Sigmoid colon (tissue), 7 donors: ENCODE data around the gene NAA50. TPM values are rescaled to one million over a fixed set of nuclear protein-coding genes. Genes with fewer than 3 reads are reported as not detected.

Source experiments
- DNase-seq: peaks from one replicate; pipeline ENCODE4 v3.0.0-alpha.2; 2019
- H3K27ac ChIP-seq, 4 donors: fragments of 200-600 bp; sonication (generic); one replicate each; pipeline ENCODE4 v1.5.1; 2016 to 2019; ENCODE audit warnings: mild to moderate bottlenecking in 1 of 4
- H3K27me3 ChIP-seq, 3 donors: fragments of 200-600 bp; sonication (generic); one replicate each; pipeline ENCODE4 v1.5.1; 2019; ENCODE audit warnings: mild to moderate bottlenecking in 1 of 3
- H3K36me3 ChIP-seq, 4 donors: fragments of 200-600 bp; sonication (generic); one replicate each; pipeline ENCODE4 v1.5.1; 2016 to 2019
- H3K4me1 ChIP-seq, 4 donors: fragments of 200-600 bp; sonication (generic); one replicate each; pipeline ENCODE4 v1.5.1; 2017 to 2019
- H3K4me3 ChIP-seq, 4 donors: fragments of 200-600 bp; sonication (generic); one replicate each; pipeline ENCODE4 v1.5.1; 2017 to 2019; ENCODE audit warnings: mild to moderate bottlenecking in 2 of 4, moderate library complexity in 1 of 4
- H3K9me3 ChIP-seq, 4 donors: fragments of 200-600 bp in 3 of 4; sonication (generic) in 3 of 4; one replicate each; pipeline versions ENCODE4 v1.5.1 to v1.6.1; 2013 to 2019
- CTCF ChIP-seq, 4 experiments: fragments of 450-650 bp in 3 of 4; fragments of 200-600 bp in 1 of 4; IDR thresholded peaks; one replicate each; pipeline ENCODE4 v1.5.1; 2016 to 2019; ENCODE audit warnings: antibody characterized with exemption in 4 of 4, mild to moderate bottlenecking in 3 of 4, moderate library complexity in 2 of 4
- EP300 ChIP-seq, 4 donors: sonication (generic); formaldehyde crosslinking; IDR thresholded peaks; one replicate each; pipeline ENCODE4 v1.6.1; 2017; ENCODE audit warnings: antibody characterized with exemption in 4 of 4
- POLR2A ChIP-seq, 2 donors: fragments of 450-650 bp; IDR thresholded peaks; one replicate each; pipeline ENCODE4 v1.6.1; 2016; ENCODE audit warnings: antibody characterized with exemption in 2 of 2, mild to moderate bottlenecking in 2 of 2, moderate library complexity in 2 of 2
- POLR2AphosphoS5 ChIP-seq, 4 donors: sonication (generic); formaldehyde crosslinking; IDR thresholded peaks; one replicate each; pipeline ENCODE4 v1.6.1; 2017; ENCODE audit warnings: antibody characterized with exemption in 4 of 4
- WGBS, 2 donors: extraction: QIAGEN DNeasy Blood & Tissue Kit; methylation state at CpG; one replicate each; pipeline ENCODE4 v1.1.7; 2013; 5-methylcytosine and 5-hydroxymethylcytosine counted together
- intact Hi-C: fragments of 100-400 bp; cut with DNase I; formaldehyde crosslinking; loops from one replicate; pipeline ENCODE4 v1.15.1; 2023
- polyA plus RNA-seq, 3 donors: library from polyadenylated mRNA; stranded (reverse); fragments of 200-250 nt; gene quantifications; one replicate each; pipeline ENCODE4 v1.2.3, GENCODE V29; 2013
- total RNA-seq, 4 donors: library from RNA; depleted of rRNA; stranded (reverse); fragments of >200 nt; gene quantifications; one replicate each; pipeline ENCODE4 v1.1.0, GENCODE V29; 2016
- donor health status: healthy with polysubstance abuse.
- donor health status: Bipolar disorder and iron deficiency.
- donor health status: healthy.

NAA50 gene
- total and polyA plus RNA-seq, 7 donors = 29.4 to 89.9 (median 64.1) TPM

- DNase-seq = no peak
- no peaks in the 10 kb centered on the region for H3K9me3 ChIP-seq
- H3K27me3 ChIP-seq = no peaks in the 10 kb centered on the region
- peaks cover 0 to 15% (median 6%) of the 10 kb centered on the region in 4 donors for H3K4me1 ChIP-seq
- no peaks in the 10 kb centered on the region for H3K36me3 ChIP-seq
- H3K27ac ChIP-seq = no peak overlapping the region
- intact Hi-C loops = no loop called here
- H3K4me3 ChIP-seq = no peak overlapping the region
- TF ChIP-seq CTCF (IDR thresholded peaks at IDR 0.05) = no peak
- no peak for TF ChIP-seq POLR2A (IDR thresholded peaks at IDR 0.05)
- no peak for TF ChIP-seq POLR2AphosphoS5 (IDR thresholded peaks at IDR 0.05)
- TF ChIP-seq EP300 (IDR thresholded peaks at IDR 0.05) = no peak
These were observed 25.9 kb upstream of the NAA50 start for GRCh38 chr3:113771993-113772392.

GRCh38 chr3:113769551-113769950 is 23.5 kb upstream of the NAA50 start:
- no peak overlapping the region for H3K4me3 ChIP-seq
- H3K4me1 ChIP-seq = peaks cover 0 to 15% (median 6%) of the 10 kb centered on the region in 4 donors
- H3K27ac ChIP-seq = no peak overlapping the region
- no peaks in the 10 kb centered on the region for H3K36me3 ChIP-seq
- TF ChIP-seq POLR2AphosphoS5 (IDR thresholded peaks at IDR 0.05) (no peak), CTCF (IDR thresholded peaks at IDR 0.05) (no peak), POLR2A (IDR thresholded peaks at IDR 0.05) (no peak), EP300 (IDR thresholded peaks at IDR 0.05) (no peak)
- H3K9me3 ChIP-seq = no peaks in the 10 kb centered on the region
- DNase-seq = no peak
- intact Hi-C loops = no loop called here
- no peaks in the 10 kb centered on the region for H3K27me3 ChIP-seq

GRCh38 chr3:113764698-113765097 is 18.6 kb upstream of the NAA50 start:
- intact Hi-C loops = no loop called here
- no peak overlapping the region for H3K4me3 ChIP-seq
- no peaks in the 10 kb centered on the region for H3K27me3 ChIP-seq
- no peak overlapping the region for H3K27ac ChIP-seq
- TF ChIP-seq CTCF (IDR thresholded peaks at IDR 0.05) (no peak), EP300 (IDR thresholded peaks at IDR 0.05) (no peak), POLR2A (IDR thresholded peaks at IDR 0.05) (no peak), POLR2AphosphoS5 (IDR thresholded peaks at IDR 0.05) (no peak)
- H3K36me3 ChIP-seq = no peaks in the 10 kb centered on the region
- WGBS, 2 donors = 93 to 97% methylated on average over 2 of the region's 2 CpGs
- H3K9me3 ChIP-seq = no peaks in the 10 kb centered on the region
- peaks cover 0 to 8% (median 0%) of the 10 kb centered on the region in 4 donors for H3K4me1 ChIP-seq
- no peak for DNase-seq

- no peaks in the 10 kb centered on the region for H3K9me3 ChIP-seq
- 98% methylated on average over 1 of the region's 1 CpG for WGBS, 2 donors
- H3K27ac ChIP-seq = no peak overlapping the region
- intact Hi-C loops = loop anchor here (10.0 kb wide), 1 partner anchor 186 kb away; the partner anchor contains the start of gene ZDHHC23
- no peaks in the 10 kb centered on the region for H3K27me3 ChIP-seq
- no peak for TF ChIP-seq EP300 (IDR thresholded peaks at IDR 0.05)
- TF ChIP-seq POLR2AphosphoS5 (IDR thresholded peaks at IDR 0.05) = no peak
- no peak for TF ChIP-seq CTCF (IDR thresholded peaks at IDR 0.05)
- no peak for TF ChIP-seq POLR2A (IDR thresholded peaks at IDR 0.05)
- H3K36me3 ChIP-seq = no peaks in the 10 kb centered on the region
- no peak for DNase-seq
- H3K4me3 ChIP-seq = no peak overlapping the region
- peaks cover 0 to 21% (median 12%) of the 10 kb centered on the region in 4 donors for H3K4me1 ChIP-seq
These were observed 12.5 kb upstream of the NAA50 start for GRCh38 chr3:113758389-113759024.
